ENCODE data around the gene MED13L. TPM values are rescaled to one million over a fixed set of nuclear protein-coding genes. Genes with fewer than 3 reads are reported as not detected.
"Not testable (repeated sequence)": the region's sequence is repeated elsewhere in the genome, so short reads cannot be mapped to it uniquely, and the experiment has no call there.

MED13L gene
- total RNA-seq, 1 donor from 2014 or later, result 147 TPM

DNA sequence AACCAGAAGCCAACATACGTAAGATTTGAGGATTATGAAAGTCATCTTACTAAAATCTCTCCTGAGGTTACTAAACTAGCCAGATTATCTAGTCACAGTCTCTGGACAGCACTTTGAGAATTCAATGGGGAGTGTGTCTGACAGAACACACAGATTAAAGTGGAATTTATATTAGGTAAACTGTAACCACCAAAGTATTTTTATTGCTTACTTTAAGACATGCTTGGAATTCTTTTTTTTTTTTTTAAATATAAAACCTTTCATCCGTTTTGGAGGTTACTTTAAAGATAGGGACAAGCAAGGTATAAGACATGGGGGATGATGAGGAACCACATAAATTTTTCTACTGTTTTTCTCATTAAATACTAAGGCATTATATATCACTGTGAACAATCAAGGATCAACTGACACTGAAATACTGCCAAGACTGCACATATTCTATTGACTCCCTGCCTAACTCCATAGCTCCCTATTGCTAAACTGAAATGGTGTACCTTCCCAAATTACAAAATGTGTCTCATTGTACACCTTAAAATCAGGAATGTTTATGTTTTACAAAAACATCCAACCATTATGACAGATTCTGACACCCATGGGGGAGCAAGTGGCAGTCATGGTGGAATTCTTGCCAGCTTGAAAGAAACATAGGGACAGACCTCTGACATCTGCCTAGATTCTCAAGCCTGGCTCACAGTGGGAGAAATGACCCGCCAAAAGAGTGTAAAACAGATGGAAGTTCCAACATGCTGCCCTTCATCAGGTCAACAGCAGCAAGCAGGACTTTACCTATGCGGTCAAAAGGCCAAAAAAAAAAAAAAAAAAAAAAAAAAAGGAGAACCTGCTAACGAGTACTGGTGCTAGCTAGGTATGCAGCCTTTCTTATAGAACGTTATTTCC, 239.3 kb downstream of the MED13L start:
- Histone ChIP-seq H3K36me3 (no peaks in the 10 kb centered on the region), H3K27ac (no peak overlapping the region), H3K27me3 (no peaks in the 10 kb centered on the region), H3K9me3 (no peaks in the 10 kb centered on the region), H3K4me1 (peaks cover 4% of the 10 kb centered on the region), H3K4me3 (no peak overlapping the region)
- ATAC-seq, result no peak
- no peak for DNase-seq
- intact Hi-C loops (cut with DNase I), result no loop called here
- no peak for TF ChIP-seq CTCF (IDR thresholded peaks at IDR 0.05)

GRCh38 chr12:116033765-116034164, 243.7 kb downstream of the MED13L start:
- Histone ChIP-seq H3K27ac (no peak overlapping the region), H3K9me3 (no peaks in the 10 kb centered on the region), H3K36me3 (no peaks in the 10 kb centered on the region), H3K4me3 (no peak overlapping the region), H3K4me1 (peaks cover 5% of the 10 kb centered on the region), H3K27me3 (no peaks in the 10 kb centered on the region)
- TF ChIP-seq CTCF (IDR thresholded peaks at IDR 0.05), result no peak
- intact Hi-C loops (cut with DNase I), result no loop called here
- ATAC-seq (peak; percentile 50), DNase-seq (no peak)

DNA sequence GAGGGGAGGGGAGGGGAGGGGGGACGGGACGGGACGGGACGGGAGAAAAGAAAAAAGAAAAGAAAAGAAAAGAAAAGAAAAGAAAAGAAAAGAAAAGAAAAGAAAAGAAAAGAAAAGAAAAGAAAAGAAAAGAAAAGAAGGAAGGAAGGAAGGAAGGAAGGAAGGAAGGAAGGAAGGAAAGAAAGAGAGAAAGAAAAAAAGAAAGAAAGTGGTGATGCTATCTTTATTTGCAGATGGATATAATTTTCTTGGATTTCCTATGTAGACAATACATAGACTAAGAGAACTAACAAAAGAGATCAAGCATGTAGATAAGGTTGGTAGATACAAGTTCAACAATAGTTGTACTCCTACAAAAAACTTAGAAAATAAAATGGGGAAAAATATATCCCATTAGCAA, 245.9 kb downstream of the MED13L start:
- H3K4me1 ChIP-seq; H3K27me3 ChIP-seq; H3K27ac ChIP-seq; intact Hi-C loops (cut with DNase I); ATAC-seq; H3K4me3 ChIP-seq; H3K9me3 ChIP-seq; DNase-seq; H3K36me3 ChIP-seq: not testable (repeated sequence)

GRCh38 chr12:116028619-116029018, 248.9 kb downstream of the MED13L start:
- Histone ChIP-seq H3K27ac (no peak overlapping the region), H3K36me3 (no peaks in the 10 kb centered on the region), H3K4me1 (peaks cover 5% of the 10 kb centered on the region), H3K27me3 (no peaks in the 10 kb centered on the region), H3K4me3 (no peak overlapping the region), H3K9me3 (no peaks in the 10 kb centered on the region)
- intact Hi-C loops (cut with DNase I), result no loop called here
- ATAC-seq (no peak), DNase-seq (no peak)
- TF ChIP-seq CTCF (IDR thresholded peaks at IDR 0.05), result no peak

GRCh38 chr12:116027551-116027821, 250.0 kb downstream of the MED13L start:
- no peaks in the 10 kb centered on the region for H3K9me3 ChIP-seq
- H3K4me1 ChIP-seq, result no peaks in the 10 kb centered on the region
- no peak overlapping the region for H3K4me3 ChIP-seq
- H3K36me3 ChIP-seq, result no peaks in the 10 kb centered on the region
- H3K27me3 ChIP-seq, result no peaks in the 10 kb centered on the region
- ATAC-seq, result no peak
- no peak for TF ChIP-seq CTCF (IDR thresholded peaks at IDR 0.05)
- no peak overlapping the region for H3K27ac ChIP-seq
- DNase-seq, result no peak
- intact Hi-C loops (cut with DNase I), result no loop called here

- no peak for DNase-seq
- Histone ChIP-seq H3K36me3 (no peaks in the 10 kb centered on the region), H3K9me3 (no peaks in the 10 kb centered on the region), H3K27ac (no peak overlapping the region), H3K27me3 (no peaks in the 10 kb centered on the region), H3K4me3 (no peak overlapping the region), H3K4me1 (no peaks in the 10 kb centered on the region)
- no peak for TF ChIP-seq CTCF (IDR thresholded peaks at IDR 0.05)
- no peak for ATAC-seq
- intact Hi-C loops (cut with DNase I), result no loop called here
These were observed 250.5 kb downstream of the MED13L start for GRCh38 chr12:116026768-116027550.
